Measurements from ENCODE around the gene FEM1B.

GRCh38 chr15:68319997-68320396 is 42.5 kb downstream of the FEM1B start:
- TF ChIP-seq CTCF (IDR thresholded peaks at IDR 0.05; ENCODE audit: poor library complexity) (no peak), EZH2 (IDR thresholded peaks at IDR 0.05; ENCODE audit: borderline replicate concordance) (no peak)
